IMR-90 (cell line): ENCODE measurements around the gene SPCS3. TPM values are rescaled to one million over a fixed set of nuclear protein-coding genes. Genes with fewer than 3 reads are reported as not detected.

Experiments
- ATAC-seq: fragments of 200-7000 bp; cut with Tn5 transposase; 2 replicates; pipeline ENCODE4 v1.9.1; 2020; ENCODE audit warnings: low read depth, mild to moderate bottlenecking, moderate library complexity
- BruUV-seq: library from RNA; stranded (reverse); fragments of 400-500 nt; replicated peaks from 2 replicates; lab custom pipeline; 2021; lab: Mats Ljungman, UMichigan
- CTCF ChIA-PET: fragments of 300-600 bp; formaldehyde crosslinking; extraction: SDS; loops from one replicate; lab custom pipeline; 2021; ENCODE audit warnings: antibody characterized with exemption; lab: Yijun Ruan, JAX
- POLR2A ChIA-PET: fragments of 300-600 bp; sonication (Branson Sonifier 250); formaldehyde crosslinking; loops from one replicate; lab custom pipeline; 2022; ENCODE audit warnings: antibody characterized with exemption; ENCODE audit not compliant: unreplicated experiment; lab: Charles Lee
- DNase-seq: peaks from one replicate; pipeline ENCODE4 v3.0.0; 2013
- H2AFZ ChIP-seq: replicated peaks from 2 replicates; pipeline ENCODE3; 2013; ENCODE audit warnings: low read length, mild to moderate bottlenecking; ENCODE audit not compliant: poor library complexity
- H2AK5ac ChIP-seq: 2 replicates; pipeline ENCODE4 v1.6.1; 2013; ENCODE audit warnings: low read depth, low read length, inconsistent platforms
- H2AK9ac ChIP-seq: replicated peaks from 2 replicates; pipeline ENCODE3; 2013; ENCODE audit warnings: mild to moderate bottlenecking, low read depth, low read length, moderate library complexity; ENCODE audit not compliant: poor library complexity
- H2BK120ac ChIP-seq: 2 replicates; pipeline ENCODE4 v1.6.1; 2013; ENCODE audit warnings: low read depth, low read length, inconsistent platforms
- H2BK15ac ChIP-seq: 3 replicates; pipeline ENCODE4 v1.6.1; 2013; ENCODE audit warnings: low read depth, low read length, inconsistent platforms
- H2BK20ac ChIP-seq: 2 replicates; pipeline ENCODE4 v1.6.1; 2013; ENCODE audit warnings: low read depth, mild to moderate bottlenecking, inconsistent platforms, low read length, moderate library complexity
- H2BK5ac ChIP-seq: 2 replicates; pipeline ENCODE4 v1.6.1; 2013; ENCODE audit warnings: mild to moderate bottlenecking, low read depth, low read length, inconsistent platforms; ENCODE audit not compliant: poor library complexity, severe bottlenecking
- H3K14ac ChIP-seq: replicated peaks from 2 replicates; pipeline ENCODE4 v1.6.1; 2013; ENCODE audit warnings: low read depth, low read length, inconsistent platforms
- H3K18ac ChIP-seq: 2 replicates; pipeline ENCODE4 v1.6.1; 2013; ENCODE audit warnings: low read depth, low read length, control low read depth
- H3K23ac ChIP-seq: 2 replicates; pipeline ENCODE4 v1.6.1; 2013; ENCODE audit warnings: low read depth, low read length, inconsistent platforms
- H3K27ac ChIP-seq: 2 replicates; pipeline ENCODE4 v1.5.1; 2013; ENCODE audit warnings: mild to moderate bottlenecking, control low read depth, low read length; ENCODE audit not compliant: insufficient read depth
- H3K27me3 ChIP-seq: 2 replicates; pipeline ENCODE4 v1.6.1; 2013; ENCODE audit warnings: low read length; ENCODE audit not compliant: control insufficient read depth, insufficient read depth
- H3K36me3 ChIP-seq: 2 replicates; pipeline ENCODE4 v1.6.1; 2013; ENCODE audit warnings: low read length, mixed read lengths; ENCODE audit not compliant: control insufficient read depth, insufficient read depth
- H3K4ac ChIP-seq: 2 replicates; pipeline ENCODE4 v1.6.1; 2013; ENCODE audit warnings: low read depth, low read length, inconsistent platforms
- H3K4me1 ChIP-seq: 2 replicates; pipeline ENCODE4 v1.6.1; 2013; ENCODE audit warnings: low read length, mixed read lengths; ENCODE audit not compliant: control insufficient read depth, insufficient read depth
- H3K4me2 ChIP-seq: 2 replicates; pipeline ENCODE4 v1.6.1; 2013; ENCODE audit warnings: low read depth, mild to moderate bottlenecking, control low read depth, low read length, moderate library complexity
- H3K4me3 ChIP-seq: 2 replicates; pipeline ENCODE4 v1.5.1; 2013; ENCODE audit warnings: low read depth, mild to moderate bottlenecking, control low read depth, low read length, moderate library complexity; ENCODE audit not compliant: insufficient read depth
- H3K56ac ChIP-seq: 2 replicates; pipeline ENCODE4 v1.6.1; 2013; ENCODE audit warnings: low read length, inconsistent platforms; ENCODE audit not compliant: insufficient read depth; ENCODE audit errors: extremely low read depth
- H3K79me1 ChIP-seq, 2 experiments: 2 replicates each; pipeline ENCODE4 v1.6.1; 2013; ENCODE audit warnings: low read length in 2 of 2, inconsistent platforms in 1 of 2, low read depth in 1 of 2
- H3K9ac ChIP-seq: 2 replicates; pipeline ENCODE4 v1.6.1; 2013; ENCODE audit warnings: low read depth, low read length, control low read depth
- H3K9me1 ChIP-seq: 2 replicates; pipeline ENCODE4 v1.6.1; 2013; ENCODE audit warnings: low read length, inconsistent platforms; ENCODE audit not compliant: insufficient read depth
- H3K9me3 ChIP-seq: 2 replicates; pipeline ENCODE4 v1.6.1; 2013; ENCODE audit warnings: low read length; ENCODE audit not compliant: control insufficient read depth, insufficient read depth
- H4K20me1 ChIP-seq: 2 replicates; pipeline ENCODE4 v1.6.1; 2013; ENCODE audit warnings: low read length, inconsistent platforms; ENCODE audit not compliant: insufficient read depth
- H4K5ac ChIP-seq: 2 replicates; pipeline ENCODE4 v1.6.1; 2013; ENCODE audit warnings: mild to moderate bottlenecking, low read depth, low read length, control low read depth
- H4K8ac ChIP-seq, 2 experiments: 2 replicates each; pipeline ENCODE4 v1.6.1; 2013; ENCODE audit warnings: low read depth in 2 of 2, low read length in 2 of 2, control low read depth in 1 of 2, inconsistent platforms in 1 of 2
- H4K91ac ChIP-seq: 2 replicates; pipeline ENCODE4 v1.6.1; 2013; ENCODE audit warnings: low read depth, low read length, inconsistent platforms; ENCODE audit not compliant: insufficient read depth
- BHLHE40 ChIP-seq: fragments of 150-350 bp; IDR thresholded peaks from 2 replicates; pipeline ENCODE4 v1.6.1; 2016; ENCODE audit warnings: mild to moderate bottlenecking, low read depth, low read length
- CEBPB ChIP-seq: IDR thresholded peaks from 2 replicates; pipeline ENCODE4 v1.6.1; 2012; ENCODE audit warnings: low read depth, low read length, improper control_type of control experiment
- CHD1 ChIP-seq: IDR thresholded peaks from 2 replicates; pipeline ENCODE4 v1.6.1; 2012; ENCODE audit warnings: low read depth, low read length, improper control_type of control experiment
- FOS ChIP-seq: fragments of 150-350 bp; IDR thresholded peaks from 2 replicates; pipeline ENCODE4 v1.6.1; 2016; ENCODE audit warnings: low read depth, low read length
- MAFK ChIP-seq: IDR thresholded peaks from 2 replicates; pipeline ENCODE4 v1.6.1; 2012; ENCODE audit warnings: low read depth, low read length, improper control_type of control experiment
- MAZ ChIP-seq: IDR thresholded peaks from 2 replicates; pipeline ENCODE4 v1.6.1; 2012; ENCODE audit warnings: low read depth, mild to moderate bottlenecking, low read length, improper control_type of control experiment, moderate library complexity, borderline replicate concordance
- MXI1 ChIP-seq: IDR thresholded peaks from 2 replicates; pipeline ENCODE4 v1.6.1; 2012; ENCODE audit warnings: low read depth, mild to moderate bottlenecking, low read length, moderate library complexity, borderline replicate concordance
- POLR2A ChIP-seq: IDR thresholded peaks from 2 replicates; pipeline ENCODE4 v1.6.1; 2012; ENCODE audit warnings: mild to moderate bottlenecking, low read depth, low read length
- RCOR1 ChIP-seq: IDR thresholded peaks from 2 replicates; pipeline ENCODE4 v1.6.1; 2012; ENCODE audit warnings: mild to moderate bottlenecking, low read length, improper control_type of control experiment; ENCODE audit not compliant: insufficient replicate concordance
- SMC3 ChIP-seq: fragments of 150-350 bp; IDR thresholded peaks from 2 replicates; pipeline ENCODE4 v1.6.1; 2016; ENCODE audit warnings: low read depth, mild to moderate bottlenecking, antibody characterized with exemption, low read length, moderate library complexity
- WGBS, 2 experiments: methylation state at CpG; one replicate each; pipeline versions ENCODE4 v1.1.5 to v1.1.7; 2013; ENCODE audit warnings: missing lambda C conversion rate in 2 of 2; ENCODE audit not compliant: insufficient read length in 1 of 2; ENCODE audit errors: extremely low coverage in 2 of 2; 5-methylcytosine and 5-hydroxymethylcytosine counted together
- dilution Hi-C: fragments of 300-500 bp; cut with HindIII; formaldehyde crosslinking; loops from one replicate; pipeline ENCODE4 v1.14.3; 2018; ENCODE audit warnings: low sequenced_read_pairs; ENCODE audit not compliant: unreplicated experiment
- in situ Hi-C: fragments of 300-500 bp; cut with MboI; formaldehyde crosslinking; loops from 3 replicates; pipeline ENCODE4 v1.14.3; 2019; ENCODE audit warnings: low sequenced_read_pairs, inconsistent platforms, mixed read lengths
- intact Hi-C: fragments of 100-400 bp; cut with micrococcal nuclease; formaldehyde crosslinking; loops from 2 replicates; pipeline ENCODE4 v1.10.0; 2022
- polyA plus RNA-seq, 3 experiments: library from polyadenylated mRNA; depleted of rRNA; stranded (reverse); fragments of >200 nt; gene quantifications; 2 replicates each; pipeline ENCODE4 v1.2.3, GENCODE V29; 2012; ENCODE audit warnings: low replicate concordance in 1 of 3
- total RNA-seq: library from RNA; depleted of rRNA; stranded (reverse); fragments of >200 nt; gene quantifications from 2 replicates; pipeline ENCODE4 v1.2.3, GENCODE V29; 2012
- TF ChIP-seq, protein P1 (sequence below): fragments of 150-350 bp; IDR thresholded peaks from 2 replicates; pipeline ENCODE4 v1.6.1; 2017; ENCODE audit warnings: mild to moderate bottlenecking, antibody characterized with exemption, low read length, low read depth
- TF ChIP-seq, protein P2 (sequence below): fragments of 150-350 bp; IDR thresholded peaks from 2 replicates; pipeline ENCODE4 v1.6.1; 2016; ENCODE audit warnings: low read depth, mild to moderate bottlenecking, low read length, moderate library complexity, borderline replicate concordance

The SPCS3 gene
- total and polyA plus RNA-seq, 2 of the 4 experiments (the other 2 are of a cell fraction) = 41.6 to 77.4 TPM

DNA sequence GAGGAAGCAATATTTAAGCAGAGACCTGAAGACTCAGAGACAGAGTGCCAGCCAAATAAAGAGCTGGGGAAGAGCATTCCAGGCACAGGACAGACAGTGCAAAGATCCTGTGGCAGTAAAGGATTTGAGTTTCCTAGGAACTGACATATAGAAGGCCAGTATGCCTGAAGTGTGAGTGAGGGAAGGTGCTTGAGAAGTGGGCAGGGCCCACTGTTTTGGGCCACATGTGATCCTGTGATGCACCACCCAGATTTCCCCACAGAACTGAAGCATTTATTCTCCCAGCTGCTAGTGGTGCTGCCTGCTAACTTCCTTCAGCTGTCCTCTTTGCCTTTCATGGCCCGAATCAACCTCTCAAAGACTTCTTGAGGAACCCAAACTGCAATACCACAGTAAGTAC, 26.8 kb upstream of the SPCS3 start:
- Histone ChIP-seq H2AK5ac (no peak overlapping the region), H3K36me3 (no peaks in the 10 kb centered on the region), H2BK120ac (no peak overlapping the region; the same call in 1 of the 2 replicates), H3K9me3 (no peaks in the 10 kb centered on the region), H3K14ac (no peak overlapping the region), H2AK9ac (no peak overlapping the region), H3K4ac (no peak overlapping the region; the same call in 1 of the 2 replicates), H3K9me1 (no peaks in the 10 kb centered on the region), H3K4me1 (no peaks in the 10 kb centered on the region), H3K27ac (no peak overlapping the region), H2AFZ (no peak overlapping the region), H2BK15ac (no peak overlapping the region), H2BK5ac (no peak overlapping the region), H4K5ac (no peak overlapping the region), H4K8ac (no peak overlapping the region), H4K20me1 (no peaks in the 10 kb centered on the region), H3K9ac (no peak overlapping the region), H3K23ac (no peak overlapping the region), H3K18ac (no peak overlapping the region), H3K56ac (no peak overlapping the region), H3K27me3 (no peaks in the 10 kb centered on the region), H3K4me3 (no peak overlapping the region), H3K79me1 (no peaks in the 10 kb centered on the region), H3K4me2 (no peak overlapping the region), H2BK20ac (no peak overlapping the region; the same call in 1 of the 2 replicates), H4K91ac (no peak overlapping the region)
- intact Hi-C loops = no loop called here
- TF ChIP-seq, protein P1, sequence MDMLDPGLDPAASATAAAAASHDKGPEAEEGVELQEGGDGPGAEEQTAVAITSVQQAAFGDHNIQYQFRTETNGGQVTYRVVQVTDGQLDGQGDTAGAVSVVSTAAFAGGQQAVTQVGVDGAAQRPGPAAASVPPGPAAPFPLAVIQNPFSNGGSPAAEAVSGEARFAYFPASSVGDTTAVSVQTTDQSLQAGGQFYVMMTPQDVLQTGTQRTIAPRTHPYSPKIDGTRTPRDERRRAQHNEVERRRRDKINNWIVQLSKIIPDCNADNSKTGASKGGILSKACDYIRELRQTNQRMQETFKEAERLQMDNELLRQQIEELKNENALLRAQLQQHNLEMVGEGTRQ = no peak
- TF ChIP-seq RCOR1 (no peak), CEBPB (no peak), SMC3 (no peak), MAFK (no peak), CHD1 (no peak), BHLHE40 (no peak), POLR2A (no peak), MAZ (no peak), MXI1 (no peak), FOS (no peak)
- TF ChIP-seq, protein P2, sequence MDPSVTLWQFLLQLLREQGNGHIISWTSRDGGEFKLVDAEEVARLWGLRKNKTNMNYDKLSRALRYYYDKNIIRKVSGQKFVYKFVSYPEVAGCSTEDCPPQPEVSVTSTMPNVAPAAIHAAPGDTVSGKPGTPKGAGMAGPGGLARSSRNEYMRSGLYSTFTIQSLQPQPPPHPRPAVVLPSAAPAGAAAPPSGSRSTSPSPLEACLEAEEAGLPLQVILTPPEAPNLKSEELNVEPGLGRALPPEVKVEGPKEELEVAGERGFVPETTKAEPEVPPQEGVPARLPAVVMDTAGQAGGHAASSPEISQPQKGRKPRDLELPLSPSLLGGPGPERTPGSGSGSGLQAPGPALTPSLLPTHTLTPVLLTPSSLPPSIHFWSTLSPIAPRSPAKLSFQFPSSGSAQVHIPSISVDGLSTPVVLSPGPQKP = no peak
- in situ Hi-C loops = no loop called here
- ATAC-seq (no peak), DNase-seq (no peak)
- ChIA-PET CTCF (no interaction called here), POLR2A (no interaction called here)
- dilution Hi-C loops = no loop called here
- no CpG with 5 or more reads among the region's 1 CpG for WGBS, 2 experiments
- BruUV-seq = no TSS peak
